Measurements from ENCODE around the gene SRC.

The SRC gene

GRCh38 chr20:37398750-37399621, 53.0 kb downstream of the SRC start:
- TF ChIP-seq ZNF8 (CRISPR knock-in tag; IDR thresholded peaks at IDR 0.05), result no peak
- no peak for ATAC-seq

- ATAC-seq, result no peak
- no peak for TF ChIP-seq ZNF8 (CRISPR knock-in tag; IDR thresholded peaks at IDR 0.05)
- TF ChIP-seq ZFP30 (CRISPR knock-in tag; IDR thresholded peaks at IDR 0.05), result no peak
- TF ChIP-seq ZC3H10 (CRISPR knock-in tag; IDR thresholded peaks at IDR 0.05), result no peak
- TF ChIP-seq ZNF70 (CRISPR knock-in tag; IDR thresholded peaks at IDR 0.05), result no peak
These were observed 55.5 kb downstream of the SRC start for GRCh38 chr20:37401282-37401929.

- ATAC-seq, result no peak
- TF ChIP-seq TCF4 (CRISPR knock-in tag; IDR thresholded peaks at IDR 0.05; ENCODE audit: borderline replicate concordance), result no peak
- no peak for TF ChIP-seq CSRNP3 (CRISPR knock-in tag; IDR thresholded peaks at IDR 0.05)
- TF ChIP-seq ZFP3 (CRISPR knock-in tag; IDR thresholded peaks at IDR 0.05), result no peak
- no peak for TF ChIP-seq ZNF70 (CRISPR knock-in tag; IDR thresholded peaks at IDR 0.05)
- TF ChIP-seq TSHZ2 (CRISPR knock-in tag; IDR thresholded peaks at IDR 0.05), result no peak
- TF ChIP-seq CSDC2 (CRISPR knock-in tag; IDR thresholded peaks at IDR 0.05), result no peak
- no peak for TF ChIP-seq POU6F1 (CRISPR knock-in tag; IDR thresholded peaks at IDR 0.05; ENCODE audit: borderline replicate concordance, low read depth)
- no peak for TF ChIP-seq RARB (CRISPR knock-in tag; IDR thresholded peaks at IDR 0.05)
- TF ChIP-seq ZC3H10 (CRISPR knock-in tag; IDR thresholded peaks at IDR 0.05), result no peak
- TF ChIP-seq ARNTL (CRISPR knock-in tag; IDR thresholded peaks at IDR 0.05; ENCODE audit: borderline replicate concordance, low read depth), result no peak
- TF ChIP-seq TOX (CRISPR knock-in tag; IDR thresholded peaks at IDR 0.05; ENCODE audit: borderline replicate concordance), result no peak
- TF ChIP-seq ESRRG (CRISPR knock-in tag; IDR thresholded peaks at IDR 0.05), result no peak
These were observed 56.2 kb downstream of the SRC start for GRCh38 chr20:37401930-37402675.

- no peak for TF ChIP-seq ZNF70 (CRISPR knock-in tag; IDR thresholded peaks at IDR 0.05)
- ATAC-seq, result no peak
These were observed 57.4 kb downstream of the SRC start for GRCh38 chr20:37403107-37404033.

GRCh38 chr20:37404461-37404890, 58.5 kb downstream of the SRC start:
- ATAC-seq, result no peak
- TF ChIP-seq TOX (CRISPR knock-in tag; IDR thresholded peaks at IDR 0.05; ENCODE audit: borderline replicate concordance) (no peak), ZFP3 (CRISPR knock-in tag; IDR thresholded peaks at IDR 0.05) (no peak), BACH2 (CRISPR knock-in tag; IDR thresholded peaks at IDR 0.05; ENCODE audit: borderline replicate concordance) (no peak), GLIS3 (CRISPR knock-in tag; IDR thresholded peaks at IDR 0.05) (no peak), ZNF8 (CRISPR knock-in tag; IDR thresholded peaks at IDR 0.05) (no peak), TSHZ2 (CRISPR knock-in tag; IDR thresholded peaks at IDR 0.05) (no peak)
